VCaP (cell line): ENCODE results near the gene GPX7.

Experiments
- H3K27ac ChIP-seq: fragments of 450-650 bp; 2 replicates; pipeline ENCODE4 v1.5.1; 2017
- TF ChIP-seq, protein P1 (sequence below): fragments of 450-650 bp; conservative IDR thresholded peaks from 2 replicates; pipeline ENCODE4 v1.5.1; 2017; ENCODE audit warnings: mild to moderate bottlenecking, moderate library complexity

GPX7 gene

DNA sequence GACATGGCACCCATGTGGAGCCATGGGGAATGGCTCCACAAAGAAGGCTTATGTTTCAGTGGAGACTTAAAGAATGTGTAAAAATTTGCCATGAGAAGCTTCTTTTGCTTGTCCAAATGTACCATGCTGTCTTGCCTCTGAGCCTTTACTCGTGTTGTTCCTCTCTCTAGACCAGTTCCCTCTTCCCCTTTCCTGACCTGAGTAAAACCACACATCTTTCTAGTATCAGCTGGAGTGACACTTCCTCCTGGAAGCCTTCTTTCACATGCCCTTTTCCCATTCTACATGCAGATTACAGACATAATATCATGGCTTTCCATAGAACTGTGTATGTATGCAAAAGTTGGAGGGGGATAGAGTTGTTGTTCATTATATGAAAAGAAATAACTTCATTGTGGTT lies 13.6 kb upstream of the GPX7 start:
- TF ChIP-seq, protein P1, sequence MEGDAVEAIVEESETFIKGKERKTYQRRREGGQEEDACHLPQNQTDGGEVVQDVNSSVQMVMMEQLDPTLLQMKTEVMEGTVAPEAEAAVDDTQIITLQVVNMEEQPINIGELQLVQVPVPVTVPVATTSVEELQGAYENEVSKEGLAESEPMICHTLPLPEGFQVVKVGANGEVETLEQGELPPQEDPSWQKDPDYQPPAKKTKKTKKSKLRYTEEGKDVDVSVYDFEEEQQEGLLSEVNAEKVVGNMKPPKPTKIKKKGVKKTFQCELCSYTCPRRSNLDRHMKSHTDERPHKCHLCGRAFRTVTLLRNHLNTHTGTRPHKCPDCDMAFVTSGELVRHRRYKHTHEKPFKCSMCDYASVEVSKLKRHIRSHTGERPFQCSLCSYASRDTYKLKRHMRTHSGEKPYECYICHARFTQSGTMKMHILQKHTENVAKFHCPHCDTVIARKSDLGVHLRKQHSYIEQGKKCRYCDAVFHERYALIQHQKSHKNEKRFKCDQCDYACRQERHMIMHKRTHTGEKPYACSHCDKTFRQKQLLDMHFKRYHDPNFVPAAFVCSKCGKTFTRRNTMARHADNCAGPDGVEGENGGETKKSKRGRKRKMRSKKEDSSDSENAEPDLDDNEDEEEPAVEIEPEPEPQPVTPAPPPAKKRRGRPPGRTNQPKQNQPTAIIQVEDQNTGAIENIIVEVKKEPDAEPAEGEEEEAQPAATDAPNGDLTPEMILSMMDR, result no peak
- H3K27ac ChIP-seq, result no peak overlapping the region

DNA sequence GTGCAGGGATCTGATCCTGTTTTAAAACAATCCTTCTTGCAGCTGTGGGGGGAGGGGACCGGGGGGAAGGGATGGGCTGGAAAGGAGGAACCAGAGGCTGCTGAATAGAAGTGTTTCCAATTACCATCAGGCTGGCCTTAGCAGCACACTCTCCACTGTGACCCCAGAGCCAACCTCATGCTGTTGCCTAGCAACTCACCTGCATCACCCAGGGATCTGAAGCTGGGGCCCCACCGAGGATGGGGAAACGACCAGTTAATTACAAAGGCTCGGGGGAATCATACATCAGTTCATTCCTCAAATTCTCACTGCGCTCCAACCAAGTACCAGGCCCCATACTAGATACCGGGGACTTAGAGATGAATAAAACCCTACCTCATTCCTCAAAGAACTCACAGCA lies 11.9 kb upstream of the GPX7 start:
- H3K27ac ChIP-seq, result no peak overlapping the region
- TF ChIP-seq, protein P1, result no peak

DNA sequence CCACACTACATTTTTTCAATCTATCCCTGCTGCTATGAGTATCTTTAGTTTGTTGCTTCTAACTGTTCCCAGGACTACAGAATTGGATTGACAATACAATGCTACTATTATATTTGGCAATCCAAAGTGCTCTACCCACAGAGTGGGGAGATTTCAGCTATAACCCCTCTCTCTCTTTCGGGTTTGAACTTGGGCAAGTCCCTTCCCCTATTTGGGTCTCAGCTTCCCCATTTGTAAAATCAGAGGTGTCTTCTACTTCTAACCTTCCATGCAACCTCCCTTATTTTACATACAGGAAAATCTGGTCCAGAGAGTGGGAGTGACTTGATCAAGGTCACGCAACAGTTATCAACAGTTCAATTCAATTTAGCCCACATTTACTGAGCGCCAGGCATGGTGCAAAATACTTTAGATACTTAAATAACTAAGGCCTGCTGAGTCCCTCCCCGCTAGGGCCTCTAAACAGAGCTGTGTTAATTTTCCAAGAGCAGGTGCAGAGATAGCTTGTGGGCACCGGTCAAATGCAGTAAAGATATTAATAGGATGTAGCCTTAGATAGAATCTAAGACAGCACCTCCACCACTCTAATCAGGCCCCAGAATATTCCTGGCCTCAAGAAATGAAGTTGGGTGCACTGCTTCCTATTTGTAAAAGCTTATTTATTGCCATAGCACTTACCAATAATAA lies 9.4 kb upstream of the GPX7 start:
- TF ChIP-seq, protein P1, result no peak
- no peak overlapping the region for H3K27ac ChIP-seq

DNA sequence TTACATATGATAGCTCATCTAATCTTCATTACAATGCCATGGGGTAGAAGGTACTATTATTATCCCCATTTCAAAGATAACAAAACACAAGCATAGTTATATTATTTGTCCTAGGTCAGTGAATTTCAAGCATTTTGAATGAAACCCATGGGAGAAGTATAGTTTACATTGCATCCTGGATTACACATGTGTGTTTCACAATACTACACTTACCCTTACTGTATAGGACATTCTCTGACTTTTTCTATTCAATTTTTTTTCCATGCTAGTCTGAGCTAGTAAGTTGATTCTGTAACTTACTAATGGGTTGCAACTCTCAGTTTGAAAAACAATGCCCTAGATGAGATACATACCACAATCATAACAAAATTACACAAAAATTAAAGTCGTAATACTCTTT lies 8.7 kb upstream of the GPX7 start:
- TF ChIP-seq, protein P1, result no peak
- H3K27ac ChIP-seq, result no peak overlapping the region

DNA sequence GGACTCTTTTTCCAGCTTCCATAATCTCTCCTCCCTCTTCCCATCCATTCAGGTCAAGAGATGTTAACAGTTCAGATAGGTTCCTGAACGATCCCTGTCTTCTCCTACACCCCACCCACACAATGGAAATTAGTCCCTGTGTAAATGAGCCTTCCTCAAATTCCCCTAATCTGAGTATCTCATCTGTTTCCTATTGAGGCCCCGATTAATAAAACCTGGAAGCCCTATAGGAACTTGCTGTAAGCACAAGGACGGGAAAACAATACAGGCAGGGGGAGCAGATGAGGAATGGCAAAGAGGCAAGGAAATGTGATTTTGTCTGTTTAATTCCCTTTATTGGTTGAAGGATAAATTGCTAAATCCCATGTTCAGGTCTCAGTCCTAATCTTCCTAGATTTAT lies 7.1 kb upstream of the GPX7 start:
- no peak overlapping the region for H3K27ac ChIP-seq
- TF ChIP-seq, protein P1, result no peak

DNA sequence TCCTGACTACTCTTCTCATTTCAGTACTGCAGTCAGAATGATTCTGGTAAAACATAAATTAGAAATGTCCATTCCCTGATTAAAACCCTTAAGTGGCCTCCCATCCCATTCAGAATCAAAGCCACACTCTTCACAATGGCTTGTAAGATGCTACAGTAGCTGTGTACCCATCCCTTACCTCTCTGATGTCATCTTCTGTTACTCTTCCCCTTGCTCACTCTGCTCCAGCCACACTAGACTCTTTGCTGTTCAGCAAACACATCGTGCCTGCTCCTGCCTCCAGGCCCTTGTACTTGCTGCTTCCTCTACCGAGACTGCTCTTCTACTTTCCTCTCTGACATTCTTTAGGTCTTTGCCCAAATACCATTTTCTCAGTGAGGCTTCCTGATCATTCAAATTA lies 4.3 kb upstream of the GPX7 start:
- no peak overlapping the region for H3K27ac ChIP-seq
- TF ChIP-seq, protein P1, result no peak

DNA sequence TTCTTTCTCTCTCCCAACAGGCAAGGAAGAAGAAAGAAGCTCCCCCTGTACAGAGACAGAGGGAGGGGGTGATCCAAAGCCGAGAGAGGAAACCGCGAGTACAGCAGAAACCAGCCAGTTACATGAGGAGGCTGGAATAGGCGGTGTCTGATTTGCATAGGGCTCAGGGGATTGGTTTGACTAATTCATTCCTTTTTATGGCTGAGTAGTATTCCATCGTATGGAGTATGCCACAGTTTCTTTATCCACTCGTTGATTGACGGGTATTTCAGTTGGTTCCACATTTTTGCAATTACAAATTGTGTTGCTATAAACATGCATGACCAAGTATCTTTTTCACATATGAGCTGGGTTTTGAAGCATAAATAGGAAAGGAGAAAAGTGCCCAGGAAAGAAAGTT lies 3.4 kb upstream of the GPX7 start:
- TF ChIP-seq, protein P1, result no peak
- no peak overlapping the region for H3K27ac ChIP-seq
